Measurements from ENCODE around the gene CYB5R3.

Gene CYB5R3

DNA sequence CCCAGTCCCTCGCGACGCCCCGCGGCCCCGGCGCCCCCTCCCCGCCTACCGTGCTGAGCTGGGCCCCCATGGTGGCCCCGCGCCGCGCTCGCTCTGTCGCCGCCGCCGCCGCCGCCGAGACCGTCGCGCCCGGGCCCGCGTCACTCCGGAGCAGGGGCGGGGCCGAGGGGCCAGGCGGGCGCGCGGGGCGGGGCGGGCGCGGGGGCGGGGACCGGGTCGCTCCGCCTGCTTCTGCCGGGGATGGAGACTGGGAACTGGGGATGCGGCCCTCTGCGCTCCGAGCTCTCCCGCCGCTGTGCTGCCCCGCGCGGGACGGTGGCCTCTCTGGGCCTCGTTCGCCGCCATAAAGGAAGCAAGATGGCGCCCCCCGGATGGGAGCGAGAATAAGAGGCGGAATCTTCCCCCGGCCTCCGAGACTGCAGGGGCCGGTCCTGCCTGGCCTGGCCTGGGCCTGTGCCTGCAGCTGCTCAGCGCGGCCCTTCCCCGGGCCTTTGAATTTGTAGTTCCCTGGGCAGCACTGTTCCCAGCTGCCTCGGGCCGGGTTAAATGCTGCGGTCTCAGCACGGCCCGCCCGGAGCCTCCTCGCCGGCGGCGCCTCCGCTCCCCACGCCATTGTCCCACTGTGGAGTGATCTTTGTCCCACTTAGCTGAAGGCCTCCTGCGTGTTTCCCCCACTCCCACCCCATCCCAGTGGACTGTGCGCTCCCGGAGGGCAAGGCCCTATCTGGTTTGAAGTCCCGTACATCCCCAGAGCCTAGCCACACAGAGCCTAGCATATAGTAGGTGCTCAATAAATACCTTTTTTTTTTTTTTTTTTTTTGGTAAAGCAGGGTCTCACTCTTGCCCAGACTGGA, at the start of gene CYB5R3:
Gene CYB5R3 (minus strand): TSS at position 147 of the 854 bp plus-strand sequence. CDS start 77 bp downstream, at position 70.
- no peak for DNase-seq (ENCODE audit: low read depth)

- peak; percentile 48 for DNase-seq (ENCODE audit: low read depth)
These were observed 48.4 kb upstream of the CYB5R3 start for GRCh38 chr22:42697542-42698013.

GRCh38 chr22:42696331-42696967, 47.3 kb upstream of the CYB5R3 start:
- DNase-seq (ENCODE audit: low read depth): no peak

DNA sequence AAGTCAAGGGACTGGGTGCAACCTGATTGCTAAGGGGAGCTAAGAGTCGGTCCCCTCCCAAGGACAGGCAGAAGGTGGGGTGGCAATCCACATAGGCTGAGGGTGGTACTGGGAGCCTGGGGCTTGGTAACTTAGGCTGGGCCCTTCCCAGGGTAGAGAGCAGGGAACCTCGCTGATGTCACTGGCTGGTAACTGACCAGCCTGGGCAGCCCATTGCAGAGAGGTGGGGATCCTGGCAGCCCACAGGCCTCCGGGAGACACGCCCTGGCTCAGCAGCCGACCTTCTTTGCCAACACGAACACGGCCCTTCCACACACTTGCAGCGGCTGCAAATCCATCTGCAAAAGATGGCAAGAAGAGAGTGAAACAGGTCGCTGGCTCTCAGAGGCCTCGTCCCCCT, 46.1 kb upstream of the CYB5R3 start:
- DNase-seq (ENCODE audit: low read depth): no peak

DNA sequence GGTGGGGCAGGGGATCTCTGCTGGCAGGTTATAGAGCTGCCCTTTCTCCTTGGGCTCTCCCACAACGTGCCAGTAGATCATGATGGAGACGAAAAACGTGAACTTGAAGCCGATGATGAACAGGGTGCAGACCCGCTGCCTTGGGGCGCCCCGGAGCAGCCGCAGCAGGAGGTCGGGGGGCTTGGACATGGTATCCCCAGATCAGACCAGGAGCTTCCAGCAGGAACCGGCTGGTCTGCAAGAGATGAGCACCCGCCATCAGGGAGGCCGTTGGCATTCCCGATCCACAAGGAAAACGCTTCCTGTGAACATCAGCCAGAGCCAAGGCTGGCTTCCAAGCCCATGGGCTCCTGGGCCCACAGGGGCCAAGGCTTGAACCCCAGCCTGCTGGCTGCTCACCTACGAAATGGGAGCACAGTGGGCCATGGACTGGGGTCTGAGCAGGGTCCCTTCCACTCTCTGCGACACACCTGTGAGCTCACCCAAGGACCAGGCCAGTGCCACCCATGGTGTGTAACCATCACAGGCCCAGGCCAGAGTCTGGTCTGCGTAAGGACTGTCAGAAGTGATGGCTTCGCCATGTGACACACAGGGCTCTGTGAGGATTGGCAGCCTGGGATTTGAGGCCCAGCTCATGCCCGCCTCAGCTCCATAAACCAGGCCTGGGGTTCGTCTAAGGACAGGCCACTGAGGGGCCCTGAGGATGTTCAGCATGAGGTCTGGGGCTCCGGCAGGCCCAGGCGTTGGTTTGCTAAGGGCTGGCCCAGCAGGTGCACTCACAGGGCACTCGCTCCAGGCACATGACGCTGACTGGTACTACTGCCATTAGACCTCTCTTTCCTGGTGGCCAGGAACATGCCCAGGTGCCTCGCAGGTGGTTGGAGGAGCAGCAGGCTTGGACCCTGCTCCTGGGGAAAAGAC, 44.8 kb upstream of the CYB5R3 start:
- no peak for DNase-seq (ENCODE audit: low read depth)

- DNase-seq (ENCODE audit: low read depth): no peak
These were observed 44.0 kb upstream of the CYB5R3 start for GRCh38 chr22:42693055-42693762.

DNA sequence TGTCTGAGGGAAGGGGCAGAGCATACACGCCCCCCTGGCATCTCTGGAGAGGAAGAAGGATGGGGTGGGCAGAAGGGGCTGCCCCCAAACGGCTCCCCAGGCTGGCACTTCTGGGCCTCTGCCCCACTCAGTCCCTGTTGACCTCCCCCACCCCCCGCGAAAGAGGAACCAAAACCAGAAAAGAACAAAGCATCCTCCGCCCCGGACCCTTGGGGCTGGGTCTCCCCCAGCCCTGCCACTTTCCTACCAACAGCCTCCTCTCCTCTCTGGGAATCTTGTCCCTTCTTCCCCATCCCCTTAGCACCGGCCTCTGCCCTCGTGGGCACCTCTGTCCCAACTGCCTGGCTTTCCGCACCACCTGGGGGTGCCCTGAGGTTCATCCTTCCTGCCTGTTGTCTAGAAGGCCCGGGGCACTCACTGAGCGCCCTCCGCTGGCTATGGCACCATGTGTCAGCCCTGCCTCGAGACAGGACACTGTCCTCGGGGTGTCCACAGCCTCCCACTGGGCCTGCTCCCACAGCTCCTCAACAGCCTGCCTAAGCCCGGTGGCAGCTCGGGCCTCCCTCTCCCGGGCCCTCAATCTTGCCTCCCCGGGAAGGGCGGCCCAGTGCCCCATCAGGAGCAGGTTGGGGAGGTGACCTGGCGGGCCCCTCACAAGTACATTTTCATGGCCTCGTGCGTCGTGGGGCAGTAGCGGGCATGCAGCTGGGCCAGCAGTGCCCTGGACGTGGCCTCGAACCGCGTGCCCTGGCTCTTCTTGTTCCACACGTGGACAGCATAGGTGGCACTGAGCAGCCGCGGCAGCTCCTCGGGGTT, 43.3 kb upstream of the CYB5R3 start:
- DNase-seq (ENCODE audit: low read depth): no peak

- no peak for DNase-seq (ENCODE audit: low read depth)
These were observed 42.2 kb upstream of the CYB5R3 start for GRCh38 chr22:42691440-42691839.

GRCh38 chr22:42688241-42689211, 39.3 kb upstream of the CYB5R3 start:
- peak; percentile 69 for DNase-seq (ENCODE audit: low read depth)

- no peak for DNase-seq (ENCODE audit: low read depth)
These were observed 37.7 kb upstream of the CYB5R3 start for GRCh38 chr22:42686756-42687491.

DNA sequence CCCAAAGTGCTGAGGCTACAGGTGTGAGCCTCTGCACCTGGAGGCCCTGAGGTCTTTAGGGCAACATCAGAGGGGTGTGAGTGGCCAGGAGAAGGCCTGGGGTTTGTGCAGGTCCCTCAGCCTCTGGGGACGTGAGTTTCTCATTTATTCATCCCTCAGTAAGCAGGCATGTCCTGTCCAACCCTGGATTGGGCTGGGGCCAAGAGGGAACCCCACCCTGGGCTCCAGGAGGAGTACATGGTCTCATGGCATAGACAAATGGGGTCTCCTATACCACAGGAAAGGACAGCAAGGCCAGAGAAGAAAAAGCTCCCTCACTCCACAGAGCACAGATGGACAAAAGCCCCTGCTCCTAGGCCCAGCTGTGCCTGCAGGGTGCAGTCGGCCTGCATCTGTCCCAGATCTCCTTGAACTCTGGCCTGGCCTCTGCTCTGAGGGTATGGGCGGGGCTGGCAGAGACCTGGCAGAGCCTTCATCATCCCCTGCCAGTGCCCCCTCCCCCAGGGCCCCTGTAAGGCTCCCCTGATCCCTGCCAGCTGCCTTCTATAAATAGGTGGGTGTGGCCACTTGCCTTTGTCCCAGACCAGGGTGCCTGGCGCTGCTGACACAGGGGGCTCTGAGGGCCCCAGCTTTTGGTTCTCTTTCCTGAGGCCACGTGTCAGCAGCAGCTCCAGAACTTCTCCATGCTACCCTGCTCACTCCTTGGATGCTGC, 36.9 kb upstream of the CYB5R3 start:
- DNase-seq (ENCODE audit: low read depth): no peak

DNA sequence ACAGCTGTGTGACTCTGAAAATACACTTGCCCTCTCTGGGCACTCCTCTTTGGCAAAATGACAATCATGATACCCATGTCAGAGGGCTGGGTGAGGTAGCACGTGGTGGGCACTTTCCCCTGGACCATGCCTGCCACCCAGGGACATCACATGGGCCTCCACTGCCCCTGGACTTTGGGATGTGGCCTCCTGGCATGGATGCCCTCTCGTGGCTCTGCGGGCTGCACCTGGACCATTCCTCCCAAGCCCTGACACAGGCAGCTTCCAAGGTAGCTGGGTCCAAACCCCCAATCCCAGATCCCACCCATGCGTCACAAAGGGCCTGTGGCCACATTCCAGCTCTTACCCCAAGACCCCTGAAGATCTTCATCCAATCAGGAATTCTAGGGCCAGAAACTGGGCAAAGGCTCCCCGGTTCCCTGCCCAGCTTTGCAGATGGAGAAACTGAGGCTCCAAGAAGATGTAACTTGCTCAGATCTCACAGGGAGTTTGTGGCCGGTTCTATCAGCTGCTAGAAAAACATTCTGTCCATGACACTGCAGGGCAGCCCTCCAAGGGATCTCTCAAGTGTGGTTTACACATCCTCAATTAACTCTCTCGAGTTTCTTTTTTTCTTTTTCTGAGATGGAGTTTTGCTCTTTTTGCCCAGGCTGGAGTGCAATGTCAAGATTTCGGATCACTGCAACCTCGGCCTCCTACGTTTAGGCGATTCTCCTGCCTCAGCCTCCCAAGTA, 35.4 kb upstream of the CYB5R3 start:
- no peak for DNase-seq (ENCODE audit: low read depth)

DNA sequence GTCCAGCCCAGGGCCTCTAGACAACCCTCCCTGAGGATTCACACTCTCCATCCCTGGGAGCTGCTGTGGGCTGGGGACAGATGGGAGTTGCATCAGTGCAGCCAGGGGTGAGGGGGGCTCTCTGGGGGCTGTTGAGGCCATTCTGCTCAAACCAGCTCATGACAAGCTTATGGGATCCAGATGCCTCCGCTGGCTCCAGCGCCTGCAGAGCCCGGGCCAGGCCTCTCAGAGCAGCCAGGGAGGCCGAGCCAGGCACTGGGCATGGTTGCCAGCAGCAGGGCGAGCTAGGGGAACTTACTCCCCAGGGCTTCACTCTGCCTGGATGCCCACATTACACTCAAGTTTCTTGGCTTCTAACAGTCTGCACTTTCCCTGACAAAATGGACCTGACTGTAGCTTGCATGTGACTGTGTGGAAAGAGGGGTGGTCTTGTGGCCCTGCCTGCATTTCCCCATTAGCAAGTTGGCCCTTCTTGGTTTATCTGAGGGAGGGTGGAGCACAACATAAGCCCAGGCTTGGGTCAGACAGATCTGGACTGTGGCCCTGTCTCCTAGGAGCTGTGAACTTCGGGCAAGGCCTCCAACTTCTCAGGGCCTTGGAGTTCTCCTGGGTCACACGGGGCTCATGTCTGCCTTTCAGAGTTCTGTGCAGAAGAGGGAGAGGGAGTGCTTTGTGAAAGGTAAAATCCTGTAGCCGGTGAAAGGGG, 34.5 kb upstream of the CYB5R3 start:
- DNase-seq (ENCODE audit: low read depth): no peak

GRCh38 chr22:42682113-42682851, 33.1 kb upstream of the CYB5R3 start:
- no peak for DNase-seq (ENCODE audit: low read depth)

- peak; percentile 90 for DNase-seq (ENCODE audit: low read depth)
These were observed 31.5 kb upstream of the CYB5R3 start for GRCh38 chr22:42680648-42681047.

GRCh38 chr22:42679691-42680090, 30.5 kb upstream of the CYB5R3 start:
- DNase-seq (ENCODE audit: low read depth): no peak
